GM10266 (cell line): ENCODE measurements around the gene EML2.
A peak's percentile ranks its signal among the peaks of the same experiment; 100 is the strongest.
"Not testable (repeated sequence)": the region's sequence is repeated elsewhere in the genome, so short reads cannot be mapped to it uniquely, and the experiment has no call there.

Source experiments
- DNase-seq: peaks from one replicate; pipeline ENCODE4 v3.0.0; 2012; ENCODE audit errors: extremely low spot score
- TF ChIP-seq, protein P1 (sequence below): IDR thresholded peaks from 2 replicates; pipeline ENCODE4 v1.5.1; 2012; ENCODE audit warnings: mild to moderate bottlenecking, low read depth; ENCODE audit not compliant: control insufficient read depth, insufficient read depth; ENCODE audit errors: missing control alignments

Gene EML2, protein sequence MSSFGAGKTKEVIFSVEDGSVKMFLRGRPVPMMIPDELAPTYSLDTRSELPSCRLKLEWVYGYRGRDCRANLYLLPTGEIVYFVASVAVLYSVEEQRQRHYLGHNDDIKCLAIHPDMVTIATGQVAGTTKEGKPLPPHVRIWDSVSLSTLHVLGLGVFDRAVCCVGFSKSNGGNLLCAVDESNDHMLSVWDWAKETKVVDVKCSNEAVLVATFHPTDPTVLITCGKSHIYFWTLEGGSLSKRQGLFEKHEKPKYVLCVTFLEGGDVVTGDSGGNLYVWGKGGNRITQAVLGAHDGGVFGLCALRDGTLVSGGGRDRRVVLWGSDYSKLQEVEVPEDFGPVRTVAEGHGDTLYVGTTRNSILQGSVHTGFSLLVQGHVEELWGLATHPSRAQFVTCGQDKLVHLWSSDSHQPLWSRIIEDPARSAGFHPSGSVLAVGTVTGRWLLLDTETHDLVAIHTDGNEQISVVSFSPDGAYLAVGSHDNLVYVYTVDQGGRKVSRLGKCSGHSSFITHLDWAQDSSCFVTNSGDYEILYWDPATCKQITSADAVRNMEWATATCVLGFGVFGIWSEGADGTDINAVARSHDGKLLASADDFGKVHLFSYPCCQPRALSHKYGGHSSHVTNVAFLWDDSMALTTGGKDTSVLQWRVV

GRCh38 chr19:45638930-45639729 lies at the start of gene EML2:
Gene EML2, minus strand, starts transcription at chr19:45639397. Its CDS starts 21 bp downstream, at chr19:45639376.
- DNase-seq, result peak; percentile 71
- TF ChIP-seq, protein P1, sequence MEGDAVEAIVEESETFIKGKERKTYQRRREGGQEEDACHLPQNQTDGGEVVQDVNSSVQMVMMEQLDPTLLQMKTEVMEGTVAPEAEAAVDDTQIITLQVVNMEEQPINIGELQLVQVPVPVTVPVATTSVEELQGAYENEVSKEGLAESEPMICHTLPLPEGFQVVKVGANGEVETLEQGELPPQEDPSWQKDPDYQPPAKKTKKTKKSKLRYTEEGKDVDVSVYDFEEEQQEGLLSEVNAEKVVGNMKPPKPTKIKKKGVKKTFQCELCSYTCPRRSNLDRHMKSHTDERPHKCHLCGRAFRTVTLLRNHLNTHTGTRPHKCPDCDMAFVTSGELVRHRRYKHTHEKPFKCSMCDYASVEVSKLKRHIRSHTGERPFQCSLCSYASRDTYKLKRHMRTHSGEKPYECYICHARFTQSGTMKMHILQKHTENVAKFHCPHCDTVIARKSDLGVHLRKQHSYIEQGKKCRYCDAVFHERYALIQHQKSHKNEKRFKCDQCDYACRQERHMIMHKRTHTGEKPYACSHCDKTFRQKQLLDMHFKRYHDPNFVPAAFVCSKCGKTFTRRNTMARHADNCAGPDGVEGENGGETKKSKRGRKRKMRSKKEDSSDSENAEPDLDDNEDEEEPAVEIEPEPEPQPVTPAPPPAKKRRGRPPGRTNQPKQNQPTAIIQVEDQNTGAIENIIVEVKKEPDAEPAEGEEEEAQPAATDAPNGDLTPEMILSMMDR, result peak; percentile 38

DNA sequence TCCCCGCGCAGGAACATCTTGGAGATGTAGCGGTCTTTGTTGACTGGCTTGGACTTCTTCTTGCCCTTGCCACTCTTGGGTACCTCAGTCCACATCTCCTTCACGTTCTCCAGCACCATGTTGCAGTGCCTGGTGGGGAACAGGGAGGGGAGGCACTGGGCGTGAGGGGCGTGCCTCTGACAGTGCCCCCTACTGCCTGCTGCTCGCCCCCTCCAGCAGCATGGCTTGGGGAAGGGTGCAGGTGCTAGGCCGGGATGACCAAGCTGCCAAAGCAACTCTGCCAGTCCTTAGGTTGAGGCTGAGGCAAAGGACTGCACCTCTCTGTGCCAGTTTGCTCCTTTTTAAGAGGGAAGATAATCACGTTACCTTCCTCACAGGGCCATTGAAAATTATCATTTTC lies 48.4 kb upstream of the EML2 start:
- TF ChIP-seq, protein P1, result no peak
- no peak for DNase-seq

- DNase-seq, result not testable (repeated sequence)
These were observed 45.8 kb upstream of the EML2 start for GRCh38 chr19:45685045-45685444.

GRCh38 chr19:45682908-45683307 lies 43.7 kb upstream of the EML2 start:
- TF ChIP-seq, protein P1, result no peak
- no peak for DNase-seq

GRCh38 chr19:45682117-45682516 lies 42.9 kb upstream of the EML2 start:
- DNase-seq, result no peak
- TF ChIP-seq, protein P1, result no peak

- peak; percentile 87 for DNase-seq
- TF ChIP-seq, protein P1, result peak; percentile 96
These were observed 42.3 kb upstream of the EML2 start for GRCh38 chr19:45681391-45682015.
